ENCODE results near the gene DLGAP1.
"Not testable (repeated sequence)": the region's sequence is repeated elsewhere in the genome, so short reads cannot be mapped to it uniquely, and the experiment has no call there.

The DLGAP1 gene

DNA sequence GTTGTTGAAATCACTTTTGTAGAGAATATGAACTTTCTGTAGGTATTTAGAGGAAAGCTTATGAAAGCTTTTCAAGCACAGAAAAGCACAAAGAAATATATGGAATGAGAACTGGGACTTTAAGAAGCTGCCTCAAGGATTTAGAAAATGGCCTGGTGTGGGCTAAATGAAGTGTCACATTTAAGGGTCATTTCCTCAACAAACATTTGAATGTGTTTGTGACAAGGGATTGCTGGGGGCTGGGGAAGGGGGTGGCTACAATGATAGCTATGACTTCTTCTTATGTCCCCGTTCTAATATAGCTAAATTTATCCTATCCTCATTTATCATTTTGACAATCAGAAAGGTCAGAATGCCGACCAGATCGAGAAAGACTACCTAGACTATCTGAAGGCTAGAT lies 69.2 kb downstream of the DLGAP1 start:
- no peak for DNase-seq (ENCODE audit: low spot score)

DNA sequence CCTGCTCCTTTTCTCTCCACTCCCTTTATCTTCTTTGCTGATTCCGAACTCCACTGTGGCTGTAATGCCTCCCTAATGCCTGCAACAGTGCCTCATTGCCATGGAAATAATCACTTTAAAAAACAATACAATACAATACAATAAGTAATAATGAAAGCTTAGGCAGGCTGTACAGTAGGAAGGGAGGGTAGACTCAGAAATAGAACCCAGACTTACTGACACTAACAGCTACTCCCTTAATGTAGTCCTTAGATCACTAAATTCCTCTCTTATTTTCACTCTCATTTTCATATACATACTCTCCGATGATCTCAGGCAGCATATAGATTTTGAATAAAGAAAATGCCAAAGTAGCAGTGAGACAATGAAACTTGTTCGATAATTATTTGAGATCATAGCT lies 70.2 kb downstream of the DLGAP1 start:
- no peak for DNase-seq (ENCODE audit: low spot score)

DNA sequence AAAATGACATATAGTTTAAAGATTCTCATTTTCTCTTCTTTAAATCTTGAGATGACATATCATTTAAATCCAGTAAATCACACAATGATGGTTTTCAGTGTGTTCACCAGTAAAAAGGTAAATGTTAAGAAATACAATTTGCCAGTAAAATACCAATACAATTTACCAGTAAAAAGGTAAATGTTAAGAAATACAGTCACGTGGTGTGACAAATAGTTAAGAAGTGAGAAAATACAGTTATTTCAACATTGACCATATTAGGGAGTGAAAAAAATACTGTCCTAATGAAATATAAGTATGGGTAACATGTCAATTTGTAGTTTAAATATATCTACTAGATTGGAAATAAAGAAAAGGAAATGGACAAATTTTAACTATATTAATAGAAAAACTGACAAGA lies 80.5 kb downstream of the DLGAP1 start:
- DNase-seq (ENCODE audit: low spot score) = no peak

DNA sequence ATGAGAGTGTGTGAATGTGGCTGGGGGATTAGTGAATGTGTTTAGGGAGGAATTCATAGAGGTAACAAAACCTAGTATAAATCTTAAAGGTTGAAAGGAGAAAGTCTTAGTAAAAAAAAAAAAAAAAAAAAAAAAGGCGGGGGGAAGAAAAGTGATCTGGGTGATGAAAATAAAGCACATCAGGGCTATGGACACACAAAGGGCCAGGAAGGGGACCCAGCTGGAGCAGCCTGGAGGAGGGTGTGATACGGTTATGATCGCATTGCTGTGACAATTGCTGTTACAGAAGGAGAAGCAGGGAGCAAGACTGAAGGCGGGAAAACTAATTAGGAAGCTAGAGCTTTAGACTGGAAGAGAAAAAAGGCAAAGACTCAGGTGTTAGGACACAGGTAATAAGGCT lies 85.4 kb downstream of the DLGAP1 start:
- no peak for DNase-seq (ENCODE audit: low spot score)

DNA sequence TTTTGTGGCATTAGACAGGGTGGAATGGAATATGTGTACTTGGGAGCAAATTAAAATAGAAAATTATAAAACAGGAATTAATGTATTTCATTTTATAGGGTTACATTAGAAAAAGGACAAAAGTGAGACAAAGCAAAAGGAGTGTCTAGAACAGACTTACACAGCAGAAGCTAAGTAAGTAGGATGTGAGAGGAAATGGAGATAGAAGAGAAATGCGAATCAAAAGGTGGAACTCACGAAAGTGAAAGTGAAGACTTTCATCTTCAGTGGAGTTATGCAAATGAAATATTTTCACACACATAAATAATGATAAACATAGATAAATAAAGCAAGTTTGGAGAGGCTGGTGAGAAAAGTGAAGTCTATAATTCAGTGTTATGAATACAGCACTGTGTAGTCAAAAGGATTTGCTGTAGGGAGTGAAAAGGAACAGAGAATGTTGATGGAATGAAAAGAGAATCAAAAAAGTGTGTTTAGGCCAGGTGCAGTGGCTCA lies 94.8 kb downstream of the DLGAP1 start:
- no peak for DNase-seq (ENCODE audit: low spot score)

DNA sequence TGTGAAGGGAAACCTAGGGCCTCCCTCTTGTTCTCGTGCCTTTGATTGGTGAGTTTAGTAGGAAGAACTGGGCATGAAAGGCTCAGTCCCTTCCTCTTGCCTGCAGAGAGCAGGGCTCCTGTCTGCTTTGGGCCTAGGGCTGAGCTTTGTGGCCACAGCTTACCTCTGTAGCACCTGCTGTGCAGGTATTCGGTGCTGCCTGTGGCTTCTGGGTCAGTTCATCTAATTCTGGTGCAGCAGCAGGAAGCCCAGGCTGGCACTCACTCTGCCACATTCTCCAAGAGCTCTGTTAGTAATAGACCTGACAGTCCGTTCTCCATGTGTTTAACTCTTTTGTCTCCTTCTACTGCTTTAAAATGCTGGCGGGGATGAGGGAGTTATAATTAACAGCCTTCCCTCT lies 96.5 kb downstream of the DLGAP1 start:
- no peak for DNase-seq (ENCODE audit: low spot score)

DNA sequence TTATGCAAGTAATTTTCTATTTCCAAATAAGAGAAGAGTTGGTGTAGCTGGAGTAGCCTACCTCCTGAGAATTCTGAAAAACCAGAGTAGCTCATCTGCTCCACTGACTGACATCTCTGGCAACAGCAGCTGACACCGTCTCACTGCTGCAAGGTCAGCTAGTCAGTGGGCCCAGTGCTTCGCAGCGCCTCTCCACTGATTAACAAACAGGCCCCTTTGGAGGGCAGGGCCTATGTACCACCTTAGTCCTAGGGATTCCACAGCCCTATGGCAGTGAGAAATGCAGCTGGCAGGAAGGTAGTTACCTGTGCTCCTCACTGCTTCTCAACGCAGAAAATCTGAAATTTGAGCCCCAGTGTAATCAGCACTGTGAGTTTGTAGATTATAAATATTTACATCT lies 97.5 kb downstream of the DLGAP1 start:
- no peak for DNase-seq (ENCODE audit: low spot score)

DNA sequence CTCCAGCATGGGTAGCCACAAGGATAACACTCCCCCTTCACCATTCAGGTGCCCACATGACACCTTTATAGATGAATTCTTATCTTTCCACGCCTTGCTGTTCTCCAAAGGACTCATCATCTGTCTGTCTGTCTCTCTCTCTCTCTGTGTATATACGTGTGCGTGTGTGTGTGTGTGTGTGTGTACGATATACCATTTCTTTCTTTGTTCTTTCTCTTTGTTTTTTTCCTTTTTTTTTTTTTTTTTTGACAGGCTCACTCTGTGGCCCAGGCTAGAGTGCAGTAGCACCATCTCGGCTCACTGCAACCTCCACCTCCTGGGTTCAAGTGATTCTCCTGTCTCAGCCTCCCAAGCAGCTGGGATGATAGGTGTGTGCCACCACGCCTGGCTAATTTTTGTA lies 98.2 kb downstream of the DLGAP1 start:
- no peak for DNase-seq (ENCODE audit: low spot score)

DNA sequence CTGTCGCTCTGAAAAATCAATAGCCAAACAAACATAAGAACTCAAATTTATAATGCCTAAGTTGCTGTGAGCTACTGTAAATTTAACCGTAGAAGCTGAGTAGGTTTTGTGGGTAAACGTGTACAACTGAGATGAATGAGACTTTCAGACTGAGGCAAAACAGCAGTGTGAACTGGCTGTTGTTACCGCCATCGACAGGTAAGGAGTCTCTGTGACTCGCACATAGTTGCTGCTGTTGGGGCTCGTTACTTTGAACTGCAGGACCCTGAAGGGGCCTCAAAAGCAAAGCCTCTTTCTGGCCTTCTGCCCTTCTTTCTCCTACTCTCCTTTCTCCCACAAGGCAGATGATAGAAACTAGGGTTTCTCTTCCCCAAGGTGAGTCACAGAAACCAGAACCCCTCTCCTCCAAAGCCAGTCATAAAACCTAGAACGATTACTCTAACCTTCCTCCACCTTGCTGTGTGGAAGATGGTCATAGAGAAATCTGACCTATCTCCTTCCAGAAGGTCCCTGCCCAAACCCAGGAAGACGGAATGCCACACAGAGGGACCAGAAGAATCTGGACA lies 101.2 kb downstream of the DLGAP1 start:
- DNase-seq (ENCODE audit: low spot score) = no peak

DNA sequence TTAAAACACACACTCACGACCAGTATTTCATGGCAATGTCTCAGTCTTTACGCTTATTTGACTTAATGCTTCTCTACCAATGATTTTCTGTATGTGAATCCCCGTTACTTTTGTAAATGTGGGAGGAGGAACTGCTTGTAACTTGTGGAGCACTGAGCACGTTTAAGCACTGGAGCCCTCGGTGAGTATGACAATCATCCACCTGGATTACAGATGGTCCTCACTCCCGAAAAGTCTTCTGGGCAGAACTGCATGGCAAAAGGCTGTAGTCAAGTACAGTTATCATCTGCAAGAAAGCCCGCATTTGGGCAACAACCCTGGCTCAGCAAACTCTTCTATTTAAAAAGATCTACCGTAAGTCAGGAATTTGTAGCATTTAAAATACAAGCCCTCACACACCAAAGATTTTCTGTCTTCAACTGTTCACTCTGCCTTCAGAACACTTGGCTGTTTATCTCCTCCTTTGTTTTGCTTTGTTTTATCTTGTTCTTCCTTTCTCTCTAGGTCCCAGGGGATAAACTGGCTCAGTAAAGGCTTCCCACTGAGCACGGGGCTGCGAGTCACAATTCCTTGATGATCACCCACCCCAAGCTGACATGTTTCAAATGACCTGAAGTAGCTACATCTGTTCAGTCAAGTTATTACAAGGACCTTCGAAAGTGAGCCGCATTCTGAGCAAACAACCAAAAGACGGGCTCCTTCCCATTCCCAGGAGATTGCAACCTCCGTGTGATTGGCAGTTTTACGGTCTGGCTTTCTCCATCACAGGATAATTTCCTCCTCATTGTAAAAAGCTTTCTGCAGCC lies 102.2 kb downstream of the DLGAP1 start:
- no peak for DNase-seq (ENCODE audit: low spot score)

DNA sequence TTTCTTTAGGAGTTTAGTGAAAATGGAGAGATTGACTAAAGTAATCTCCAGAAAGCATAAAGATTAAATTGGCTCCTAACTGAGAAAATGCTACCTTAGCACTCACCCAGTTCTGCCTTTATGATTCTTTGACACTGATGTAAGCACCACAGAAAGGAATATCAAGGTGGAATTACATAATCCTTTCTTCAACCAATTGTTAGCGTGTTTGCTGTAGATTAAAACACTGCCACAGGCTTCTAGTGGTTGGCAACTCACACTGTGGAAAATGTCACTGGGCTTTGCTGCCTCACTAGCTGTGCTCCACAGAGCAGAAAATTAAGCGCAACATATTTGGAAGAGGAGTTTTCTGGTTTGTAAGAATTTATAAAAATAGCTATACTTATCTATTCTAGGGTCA lies 104.1 kb downstream of the DLGAP1 start:
- no peak for DNase-seq (ENCODE audit: low spot score)

DNA sequence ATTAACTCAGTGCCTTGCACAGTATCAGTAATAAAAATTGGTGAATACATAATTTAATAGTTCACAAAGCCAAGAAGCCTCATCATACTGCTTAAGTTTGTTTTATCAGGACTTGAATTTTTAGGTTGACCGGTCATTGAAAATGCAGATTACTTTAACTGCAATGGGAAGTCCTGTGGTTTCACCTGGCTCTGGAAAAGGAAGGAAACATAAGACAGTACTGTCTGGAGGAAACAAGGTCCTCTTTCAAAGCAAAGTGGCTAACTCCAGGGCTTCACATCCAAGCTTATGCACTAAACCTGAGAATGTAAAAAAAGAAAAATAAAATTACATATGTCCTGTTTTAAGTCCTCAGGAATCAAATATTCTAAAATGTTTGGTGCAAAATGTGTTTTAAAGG lies 119.7 kb downstream of the DLGAP1 start:
- DNase-seq (ENCODE audit: low spot score) = no peak

DNA sequence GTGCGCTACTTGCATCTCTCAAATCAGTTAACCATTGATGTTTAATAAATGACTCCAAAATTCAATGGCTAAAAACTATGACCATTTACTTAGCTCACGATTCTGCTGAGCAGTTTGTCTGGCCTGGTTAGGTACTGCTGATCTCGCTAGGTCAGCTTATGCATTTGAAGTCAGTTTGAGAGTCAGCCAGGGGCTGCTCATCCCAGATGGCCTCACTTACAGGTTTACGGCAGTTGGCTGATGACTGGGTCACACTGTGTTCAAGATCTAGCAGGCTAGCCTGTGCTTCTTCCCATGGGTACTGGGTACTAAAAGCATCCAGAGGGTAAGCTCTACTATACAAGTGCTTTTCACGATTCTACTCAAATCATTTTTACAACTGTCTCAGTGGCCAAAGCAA lies 122.1 kb downstream of the DLGAP1 start:
- DNase-seq (ENCODE audit: low spot score) = no peak

DNA sequence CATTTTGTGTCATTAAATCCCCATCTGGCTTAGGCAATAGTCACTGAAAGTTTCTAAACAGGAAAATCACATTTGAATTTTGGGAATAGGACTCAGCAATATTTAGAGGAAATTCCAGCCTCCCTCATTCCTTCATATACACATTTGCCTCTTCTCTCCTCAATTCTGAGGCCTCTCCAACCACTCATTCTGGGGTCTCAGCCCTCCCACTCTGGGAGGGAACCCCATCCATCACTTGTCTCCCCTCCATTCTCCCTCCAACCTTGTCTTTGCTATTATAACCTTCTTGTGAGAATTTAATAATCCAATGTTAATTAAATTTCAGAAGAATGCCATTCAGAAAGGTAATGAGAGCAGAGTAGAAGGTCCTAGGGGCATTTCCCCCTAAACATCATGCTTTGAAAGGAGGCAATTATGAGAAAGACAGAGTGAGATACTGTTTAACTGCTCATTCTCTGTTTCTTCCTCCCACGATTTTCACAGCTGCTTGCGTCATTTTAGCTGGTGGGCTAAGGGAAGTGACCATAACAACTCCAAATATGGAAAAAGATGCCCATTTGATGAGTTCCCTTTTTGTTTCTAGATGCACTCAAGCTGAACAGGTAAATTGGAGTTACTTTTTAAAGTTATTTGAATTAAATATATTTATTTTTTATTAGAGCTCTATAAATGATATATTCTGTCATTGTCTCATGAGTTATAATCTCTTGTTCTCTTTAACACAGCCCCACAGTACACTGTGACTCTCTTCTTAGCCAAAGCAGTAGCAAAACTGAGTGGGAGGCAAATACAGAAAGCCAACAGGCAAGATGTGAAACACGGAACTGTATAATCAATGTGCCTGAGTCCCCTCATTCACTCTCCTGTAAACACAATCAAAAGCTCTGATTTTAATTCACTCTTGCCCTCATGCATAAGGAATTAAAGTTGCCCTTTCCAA lies 135.1 kb downstream of the DLGAP1 start:
- no peak for DNase-seq (ENCODE audit: low spot score)

DNA sequence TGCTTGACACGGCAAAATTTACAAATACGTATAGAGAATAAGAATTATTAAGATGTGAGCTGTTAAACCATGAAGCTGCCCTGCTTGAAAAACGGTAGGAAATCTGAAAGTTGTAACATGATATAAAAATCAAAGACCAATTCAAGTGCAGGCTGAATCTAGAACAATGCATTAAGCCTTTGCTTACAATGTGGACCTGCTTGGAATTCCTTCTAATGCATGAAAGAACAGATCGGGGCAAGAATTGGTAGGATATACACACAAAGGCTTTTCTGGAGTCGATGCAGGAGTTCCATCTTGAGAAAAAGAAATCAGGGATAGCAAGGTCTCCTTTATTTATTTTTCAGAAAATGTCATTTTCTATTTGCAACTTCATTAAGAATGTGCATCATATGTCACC lies 136.8 kb downstream of the DLGAP1 start:
- DNase-seq (ENCODE audit: low spot score) = no peak

DNA sequence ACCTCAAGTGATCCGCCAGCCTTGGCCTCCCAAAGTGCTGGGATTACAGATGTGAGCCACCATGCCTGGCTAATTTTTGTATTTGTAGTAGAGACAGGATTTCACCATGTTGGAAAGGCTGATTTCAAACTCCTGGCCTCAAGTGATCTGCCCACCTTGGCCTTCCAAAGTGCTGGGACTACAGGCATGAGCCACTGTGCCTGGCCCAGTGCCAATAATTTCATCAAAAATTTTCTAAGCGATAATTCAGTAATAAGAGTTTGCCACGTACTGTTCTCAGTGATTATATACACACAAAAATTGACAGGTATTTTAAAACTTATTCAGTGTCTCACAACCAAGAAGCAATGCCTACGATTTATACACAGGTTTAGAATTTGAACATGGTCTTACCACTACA lies 143.2 kb downstream of the DLGAP1 start:
- not testable (repeated sequence) for DNase-seq (ENCODE audit: low spot score)

DNA sequence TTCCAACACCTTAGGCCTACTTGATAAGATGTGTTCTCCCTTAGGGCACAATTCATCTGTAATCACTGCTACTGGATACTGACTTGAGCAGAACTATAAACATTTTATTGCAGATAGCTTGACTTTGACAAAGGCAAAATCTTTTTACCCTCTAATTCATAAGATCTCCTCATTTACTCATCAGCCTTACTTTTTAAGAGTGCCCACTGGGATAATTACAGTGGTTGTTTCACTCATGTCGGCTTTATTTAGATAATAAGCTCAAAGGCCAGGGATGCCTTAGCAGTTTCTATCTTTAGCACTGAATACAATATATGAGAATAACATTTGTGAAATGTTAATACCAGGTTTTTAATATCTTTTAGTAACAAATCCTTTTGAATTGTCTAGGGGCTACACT lies 144.0 kb downstream of the DLGAP1 start:
- DNase-seq (ENCODE audit: low spot score) = no peak

DNA sequence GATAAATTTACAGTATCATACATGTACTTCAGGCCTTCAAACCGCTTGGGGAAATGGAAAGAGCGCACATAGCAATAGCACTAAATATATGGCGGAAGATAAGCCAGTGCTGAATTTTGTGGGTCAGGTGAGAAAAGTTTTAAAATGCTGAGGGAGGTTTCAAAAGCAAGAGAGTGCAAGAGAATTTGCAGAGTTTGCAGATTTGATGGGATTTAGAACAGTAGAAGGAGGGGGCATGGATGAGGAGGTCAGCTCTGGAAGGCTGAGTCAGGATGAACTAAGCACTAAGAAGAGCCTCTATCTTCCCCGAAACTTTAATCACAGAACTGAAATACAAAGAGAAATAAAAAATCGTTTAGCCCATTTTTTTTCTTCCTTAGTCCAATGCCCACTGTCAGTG lies 145.9 kb downstream of the DLGAP1 start:
- no peak for DNase-seq (ENCODE audit: low spot score)

DNA sequence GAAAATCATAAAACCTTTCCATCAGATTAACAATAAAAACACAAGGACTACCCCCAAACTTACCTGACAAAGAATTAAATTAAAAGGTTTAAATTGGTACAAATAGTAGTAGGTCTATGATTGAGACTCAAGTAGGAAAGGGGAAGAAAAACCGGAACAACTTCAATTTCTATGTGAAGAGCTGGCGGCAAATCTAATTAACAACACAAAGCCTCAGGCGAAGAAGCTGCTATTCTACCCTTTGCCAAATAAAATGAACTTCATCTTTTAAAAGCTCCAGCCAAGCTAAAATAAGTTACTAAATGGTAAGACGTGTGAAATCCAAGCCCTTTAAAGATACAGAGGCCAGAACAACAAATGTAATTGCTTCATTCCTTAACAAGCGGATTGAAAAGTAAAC lies 146.5 kb downstream of the DLGAP1 start:
- no peak for DNase-seq (ENCODE audit: low spot score)

DNA sequence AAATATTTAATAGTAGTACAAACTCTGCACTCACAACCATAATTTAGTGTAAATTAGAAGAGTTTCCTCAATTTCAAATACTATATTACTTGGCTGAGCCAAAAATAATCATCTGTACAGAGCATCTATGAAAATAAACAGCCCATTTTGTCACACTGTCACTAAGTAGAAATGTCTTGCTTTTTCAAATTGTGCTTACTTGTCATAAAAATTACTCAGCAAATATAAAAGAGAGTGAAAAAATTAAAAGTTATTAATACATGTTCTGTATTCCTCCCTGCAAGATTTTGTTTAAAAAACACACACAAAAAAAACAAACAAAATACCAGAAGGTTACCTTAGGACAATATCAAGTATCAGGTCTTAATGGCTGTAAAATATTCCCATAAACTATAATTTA lies 155.7 kb downstream of the DLGAP1 start:
- no peak for DNase-seq (ENCODE audit: low spot score)

DNA sequence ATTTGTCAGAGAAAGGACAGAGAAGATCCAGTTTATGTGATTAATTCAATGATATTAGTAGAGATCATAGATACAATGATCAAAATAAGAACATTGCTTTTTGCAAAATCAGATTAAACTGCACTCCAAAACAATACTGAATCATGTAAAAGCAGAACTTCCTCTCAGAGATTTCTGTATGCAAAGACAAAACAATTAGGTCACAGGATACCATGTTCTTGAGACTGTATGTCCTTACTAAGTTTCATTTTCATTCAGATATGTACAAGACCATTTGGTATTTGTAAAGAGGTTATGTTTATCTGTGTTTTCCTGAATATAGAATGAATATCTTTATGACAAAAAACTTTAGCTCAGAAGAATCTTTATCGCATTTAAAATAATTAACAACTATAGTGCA lies 161.8 kb downstream of the DLGAP1 start:
- no peak for DNase-seq (ENCODE audit: low spot score)

DNA sequence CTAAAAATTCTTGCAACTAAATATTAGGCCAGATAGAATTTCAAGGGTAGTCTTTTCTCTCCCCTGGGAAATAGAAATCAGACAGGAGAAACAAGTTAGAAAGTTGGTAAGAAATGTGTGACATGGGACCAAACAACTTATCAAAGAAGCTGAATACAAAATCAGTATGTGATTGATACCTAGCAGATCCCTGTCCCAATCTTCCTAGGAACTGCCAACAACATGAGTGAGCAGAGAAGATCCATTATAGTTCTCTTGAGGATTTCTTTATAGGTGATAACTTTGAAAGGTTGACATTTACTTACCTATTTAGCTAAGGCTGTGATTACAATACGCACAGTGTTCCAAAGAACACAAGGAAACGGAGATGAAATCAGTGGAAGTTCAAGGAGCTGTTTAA lies 162.4 kb downstream of the DLGAP1 start:
- no peak for DNase-seq (ENCODE audit: low spot score)

DNA sequence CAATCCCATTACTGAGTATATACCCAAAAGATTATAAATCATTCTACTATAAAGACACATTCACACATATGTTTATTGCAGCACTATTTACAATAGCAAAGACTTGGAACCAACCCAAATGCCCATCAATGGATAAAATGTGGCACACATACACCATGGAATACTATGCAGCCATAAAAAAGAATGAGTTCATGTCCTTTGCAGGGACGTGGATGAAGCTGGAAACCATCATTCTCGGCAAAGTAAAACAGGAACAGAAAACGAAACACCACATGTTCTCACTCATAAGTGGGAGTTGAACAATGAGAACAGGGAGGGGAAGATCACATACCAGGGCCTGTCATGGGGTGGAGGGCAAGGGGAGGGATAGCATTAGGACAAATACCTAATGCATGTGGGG lies 167.8 kb downstream of the DLGAP1 start:
- DNase-seq (ENCODE audit: low spot score) = not testable (repeated sequence)

All from CD4-positive, alpha-beta T cell treated with Interleukin-2 at 100 ng/mL for 4 hours (primary cell).